HG02943 (cell line): ENCODE measurements around the gene ABCA8.
"Not testable (repeated sequence)": the region's sequence is repeated elsewhere in the genome, so short reads cannot be mapped to it uniquely, and the experiment has no call there.

Experiments
- ATAC-seq: cut with Tn5 transposase; IDR thresholded peaks from one replicate; pipeline ENCODE4 v1.9.1; 2021; ENCODE audit warnings: mild to moderate bottlenecking, low read depth, moderate library complexity; ENCODE audit not compliant: unreplicated experiment

The ABCA8 gene

GRCh38 chr17:68834328-68834836 is 120.8 kb downstream of the ABCA8 start:
- no peak for ATAC-seq

- no peak for ATAC-seq
These were observed 122.9 kb downstream of the ABCA8 start for GRCh38 chr17:68832109-68832802.

GRCh38 chr17:68831170-68831569 is 124.0 kb downstream of the ABCA8 start:
- ATAC-seq: no peak

- no peak for ATAC-seq
These were observed 124.9 kb downstream of the ABCA8 start for GRCh38 chr17:68830313-68830712.

- ATAC-seq: no peak
These were observed 126.0 kb downstream of the ABCA8 start for GRCh38 chr17:68829211-68829610.

GRCh38 chr17:68824707-68825106 is 130.5 kb downstream of the ABCA8 start:
- no peak for ATAC-seq

- not testable (repeated sequence) for ATAC-seq
These were observed 131.0 kb downstream of the ABCA8 start for GRCh38 chr17:68824185-68824584.

GRCh38 chr17:68822719-68823289 is 132.4 kb downstream of the ABCA8 start:
- ATAC-seq: no peak

- no peak for ATAC-seq
These were observed 133.1 kb downstream of the ABCA8 start for GRCh38 chr17:68821860-68822696.

- ATAC-seq: no peak
These were observed 134.2 kb downstream of the ABCA8 start for GRCh38 chr17:68820825-68821481.

- ATAC-seq: no peak
These were observed 134.7 kb downstream of the ABCA8 start for GRCh38 chr17:68820476-68820824.

- no peak for ATAC-seq
These were observed 135.7 kb downstream of the ABCA8 start for GRCh38 chr17:68819465-68819864.
